ENCODE measurements around the gene LUC7L. TPM values are rescaled to one million over a fixed set of nuclear protein-coding genes. Genes with fewer than 3 reads are reported as not detected.

Gene LUC7L
- total RNA-seq, 1 donor from 2014 or later, result 28.2 TPM

DNA sequence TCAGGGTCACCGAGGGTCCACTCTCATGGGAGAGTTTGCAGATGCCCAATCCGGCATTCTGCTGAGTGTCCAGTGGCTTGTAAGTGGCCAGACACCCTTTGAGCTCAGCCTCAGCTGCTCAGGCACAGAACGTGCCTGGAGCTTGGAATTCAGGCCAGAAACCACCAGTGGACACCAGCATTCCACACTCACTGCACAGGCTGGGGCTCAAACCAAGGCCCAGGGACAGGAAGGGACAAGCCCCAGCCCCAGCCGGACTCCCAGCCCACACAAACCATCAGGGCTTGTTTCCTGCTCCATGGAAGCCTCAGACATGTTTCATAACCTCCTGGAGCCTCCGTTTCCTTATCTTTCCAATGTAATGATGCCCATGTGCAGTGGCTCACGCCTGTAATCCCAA lies 85.8 kb downstream of the LUC7L start:
- DNase-seq (ENCODE audit: low read depth in 2 of 2), result no peak

DNA sequence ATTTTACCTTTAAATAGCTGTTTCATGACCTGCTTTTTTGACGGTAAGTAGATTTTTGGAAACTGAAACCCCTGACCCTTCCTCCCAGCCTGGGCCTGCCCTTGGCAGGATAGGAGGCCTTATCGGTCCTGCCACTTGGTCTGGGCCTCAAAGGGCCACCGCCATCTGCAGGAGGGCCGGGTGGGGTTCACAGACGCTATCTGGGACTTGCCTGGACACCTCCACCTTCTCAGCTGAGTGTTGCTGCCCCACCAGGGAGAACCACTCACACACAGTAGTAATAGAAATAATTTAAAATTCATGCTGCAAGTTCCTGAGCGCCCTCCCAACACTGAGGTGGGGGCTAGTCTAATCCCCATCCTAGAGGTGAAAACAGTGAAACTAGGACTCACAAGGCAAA lies 86.2 kb downstream of the LUC7L start:
- no peak for DNase-seq (ENCODE audit: low read depth in 2 of 2)

DNA sequence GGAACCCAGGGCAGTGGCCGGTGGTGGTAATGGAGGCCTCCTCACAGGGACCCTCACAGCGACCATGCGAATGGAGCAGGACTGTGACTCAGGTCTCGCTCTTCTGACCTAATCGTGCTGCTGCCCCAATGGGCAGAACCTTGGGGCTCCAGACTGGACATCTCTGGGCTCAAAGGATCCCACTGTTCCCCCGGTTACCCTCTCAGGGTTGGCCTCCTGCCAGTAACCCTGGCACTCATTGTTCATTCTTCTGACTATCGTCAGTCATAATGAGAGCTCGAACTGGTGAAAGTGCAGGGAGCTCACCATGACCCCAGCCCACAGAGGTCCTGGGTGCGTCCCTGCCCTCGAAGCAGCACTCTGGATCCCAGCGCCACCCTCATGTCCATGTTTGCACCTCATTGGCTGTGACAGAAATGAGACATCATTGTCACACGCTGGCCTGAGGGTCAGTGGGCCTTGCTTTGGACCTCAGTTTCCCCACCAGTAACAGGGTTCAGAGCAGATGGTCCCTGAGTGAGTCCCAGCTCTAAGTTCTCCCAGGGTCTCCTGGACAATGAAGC lies 86.8 kb downstream of the LUC7L start:
- DNase-seq (ENCODE audit: low read depth in 2 of 2), result no peak

DNA sequence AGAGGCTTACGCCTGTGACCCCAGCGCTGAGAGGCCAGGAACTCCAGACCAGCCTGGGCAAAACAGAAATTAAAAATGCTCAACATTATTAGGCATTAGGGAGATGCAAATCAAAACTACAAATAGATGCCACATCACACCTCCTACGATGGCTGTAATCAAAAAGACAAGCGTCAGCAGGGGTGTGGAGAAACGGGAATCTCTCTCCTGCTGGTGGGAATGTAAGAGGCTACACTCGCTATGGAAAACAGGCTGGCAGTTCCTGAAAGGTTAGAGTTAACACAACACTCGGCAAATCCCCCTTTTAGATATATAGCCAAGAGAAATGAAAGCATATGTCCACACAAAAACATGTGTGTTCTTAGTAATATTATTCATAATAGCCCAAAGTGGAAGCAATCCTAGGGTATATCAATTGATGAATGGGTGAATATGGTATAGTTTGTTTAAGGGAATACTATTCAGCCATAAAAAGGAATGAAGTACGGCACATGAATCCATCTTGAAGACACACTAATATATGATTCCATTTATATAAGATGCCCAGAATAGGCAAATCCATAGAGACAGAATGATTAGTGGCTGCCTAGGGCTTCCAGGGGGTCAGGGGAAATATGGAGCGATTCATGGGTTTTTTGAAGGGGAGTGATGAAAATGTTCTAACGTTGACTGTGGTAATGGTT lies 88.9 kb downstream of the LUC7L start:
- no peak for DNase-seq (ENCODE audit: low read depth in 2 of 2)

Other genes starting within 250 kb of the LUC7L start
- gene POLR3K, start 175.8 kb downstream of the LUC7L start, total RNA-seq, result 4.6 and 5.2 TPM in 2 replicates
- 14.1 and 25.7 TPM in 2 replicates for gene SNRNP25, start 175.6 kb downstream of the LUC7L start, total RNA-seq
- 12.6 and 24.8 TPM in 2 replicates for gene RHBDF1, start 156.8 kb downstream of the LUC7L start, total RNA-seq
- 186 and 202 TPM in 2 replicates for gene MPG, start 151.2 kb downstream of the LUC7L start, total RNA-seq
- 2.4 and 3.6 TPM in 2 replicates for gene NPRL3, start 90.8 kb downstream of the LUC7L start, total RNA-seq
- gene HBZ, start 76.8 kb downstream of the LUC7L start, total RNA-seq, result not detected in 2 replicates
- gene HBM, start 63.5 kb downstream of the LUC7L start, total RNA-seq, result not detected in 2 replicates
- not detected in 2 replicates for gene HBA2, start 56.6 kb downstream of the LUC7L start, total RNA-seq
- gene HBA1, start 52.8 kb downstream of the LUC7L start, total RNA-seq, result not detected in 2 replicates
- gene HBQ1, start 49.0 kb downstream of the LUC7L start, total RNA-seq, result 0.65 TPM in 1 of 2 replicates, not detected in the other
- 38.6 and 41.5 TPM in 2 replicates for gene FAM234A, start 5.4 kb upstream of the LUC7L start, total RNA-seq
- gene RGS11, start 46.5 kb upstream of the LUC7L start, total RNA-seq, result 0.20 and 0.44 TPM in 2 replicates
- under 0.01 and 0.22 TPM in 2 replicates for gene ARHGDIG, start 51.1 kb upstream of the LUC7L start, total RNA-seq
- not detected in 2 replicates for gene PDIA2, start 53.7 kb upstream of the LUC7L start, total RNA-seq
- gene AXIN1, start 123.3 kb upstream of the LUC7L start, total RNA-seq, result 10.2 and 15.9 TPM in 2 replicates
- gene MRPL28, start 141.1 kb upstream of the LUC7L start, total RNA-seq, result 70.8 and 80.6 TPM in 2 replicates
- gene PGAP6, start 152.5 kb upstream of the LUC7L start, total RNA-seq, result 78.7 and 110 TPM in 2 replicates
- gene NME4, start 167.8 kb upstream of the LUC7L start, total RNA-seq, result 30.4 and 55.6 TPM in 2 replicates
- gene DECR2, start 172.4 kb upstream of the LUC7L start, total RNA-seq, result 9.3 and 12.6 TPM in 2 replicates
- gene RAB11FIP3, start 196.2 kb upstream of the LUC7L start, total RNA-seq, result 21.1 and 36.3 TPM in 2 replicates